Activated CD8-positive, alpha-beta T cell treated with anti-CD3 and anti-CD28 coated beads for 36 hours (primary cell): Measurements from ENCODE around the gene SCLT1. TPM values are rescaled to one million over a fixed set of nuclear protein-coding genes. Genes with fewer than 3 reads are reported as not detected.

Source experiments
- ATAC-seq: fragments of 200-7000 bp; cut with Tn5 transposase; one replicate; pipeline ENCODE4 v1.10.0; 2021; ENCODE audit warnings: mild to moderate bottlenecking, moderate library complexity
- CTCF ChIA-PET: fragments of 350-600 bp; sonication (Branson Sonifier 250); formaldehyde crosslinking; loops from one replicate; lab custom pipeline; 2021; ENCODE audit warnings: antibody characterized with exemption; lab: Charles Lee
- POLR2A ChIA-PET: fragments of 350-600 bp; sonication (Branson Sonifier 250); formaldehyde crosslinking; loops from one replicate; lab custom pipeline; 2021; ENCODE audit warnings: antibody characterized with exemption; lab: Charles Lee
- DNase-seq: peaks from one replicate; pipeline ENCODE4 v3.0.0-alpha.2; 2020
- H3K27ac Mint-ChIP-seq: one replicate; pipeline ENCODE4 v1.8.0; 2021; ENCODE audit warnings: mild to moderate bottlenecking, mixed read lengths
- H3K27me3 Mint-ChIP-seq: one replicate; pipeline ENCODE4 v1.8.0; 2021; ENCODE audit warnings: mixed read lengths
- H3K36me3 Mint-ChIP-seq: one replicate; pipeline ENCODE4 v1.8.0; 2021; ENCODE audit warnings: low read depth, mixed read lengths
- H3K4me1 Mint-ChIP-seq: one replicate; pipeline ENCODE4 v1.8.0; 2021; ENCODE audit warnings: low read depth, mixed read lengths
- H3K4me3 Mint-ChIP-seq: one replicate; pipeline ENCODE4 v1.8.0; 2021; ENCODE audit warnings: mild to moderate bottlenecking, moderate library complexity, mixed read lengths
- H3K9me3 Mint-ChIP-seq: one replicate; pipeline ENCODE4 v1.8.0; 2021; ENCODE audit warnings: mixed read lengths
- intact Hi-C: fragments of 100-400 bp; cut with micrococcal nuclease; formaldehyde crosslinking; loops from one replicate; pipeline ENCODE4 v1.10.0; 2022
- total RNA-seq, 2 experiments: library from RNA; stranded (reverse); gene quantifications; one replicate each; pipeline ENCODE4 v1.2.3, GENCODE V29; 2021
- TF ChIP-seq, protein P1 (sequence below): fragments of 200-600 bp; IDR thresholded peaks from one replicate; pipeline ENCODE4 v1.8.0; 2022; ENCODE audit warnings: antibody characterized with exemption, mild to moderate bottlenecking

Gene SCLT1
- total RNA-seq, 2 experiments from 2014 or later = 18.5 to 19.7 TPM

DNA sequence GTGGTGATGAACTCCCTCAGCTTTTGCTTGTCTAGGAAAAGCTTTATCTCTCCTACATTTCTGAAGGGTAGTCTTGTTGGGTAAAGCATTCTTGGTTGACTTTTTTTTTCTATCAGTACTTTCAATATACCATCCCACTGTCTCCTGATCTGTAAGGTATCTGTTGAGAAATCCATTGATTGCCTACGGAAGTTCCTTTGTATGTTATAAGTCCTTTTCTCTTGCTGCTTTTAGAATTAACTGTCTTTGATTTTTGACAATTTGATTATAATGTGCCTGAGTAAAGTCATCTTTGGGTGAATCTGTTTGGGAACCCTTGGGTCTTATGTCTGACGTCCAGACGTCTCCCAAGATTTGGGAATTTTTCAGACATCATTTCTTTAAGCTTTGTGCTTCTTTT is 30.8 kb downstream of the SCLT1 start:
- peaks cover 53% of the 10 kb centered on the region for H3K9me3 Mint-ChIP-seq
- no peak overlapping the region for H3K4me3 Mint-ChIP-seq
- DNase-seq (no peak), ATAC-seq (no peak)
- peaks cover 55% of the 10 kb centered on the region for H3K36me3 Mint-ChIP-seq
- no peaks in the 10 kb centered on the region for H3K4me1 Mint-ChIP-seq
- ChIA-PET POLR2A (interaction anchor here (1.2 to 1.3 kb wide), 2 partner anchors 30 to 250 kb away, joined by 3 read pairs; partner anchors contain the start of gene SCLT1), CTCF (no interaction called here)
- H3K27me3 Mint-ChIP-seq = no peaks in the 10 kb centered on the region
- intact Hi-C loops = no loop called here
- TF ChIP-seq, protein P1, sequence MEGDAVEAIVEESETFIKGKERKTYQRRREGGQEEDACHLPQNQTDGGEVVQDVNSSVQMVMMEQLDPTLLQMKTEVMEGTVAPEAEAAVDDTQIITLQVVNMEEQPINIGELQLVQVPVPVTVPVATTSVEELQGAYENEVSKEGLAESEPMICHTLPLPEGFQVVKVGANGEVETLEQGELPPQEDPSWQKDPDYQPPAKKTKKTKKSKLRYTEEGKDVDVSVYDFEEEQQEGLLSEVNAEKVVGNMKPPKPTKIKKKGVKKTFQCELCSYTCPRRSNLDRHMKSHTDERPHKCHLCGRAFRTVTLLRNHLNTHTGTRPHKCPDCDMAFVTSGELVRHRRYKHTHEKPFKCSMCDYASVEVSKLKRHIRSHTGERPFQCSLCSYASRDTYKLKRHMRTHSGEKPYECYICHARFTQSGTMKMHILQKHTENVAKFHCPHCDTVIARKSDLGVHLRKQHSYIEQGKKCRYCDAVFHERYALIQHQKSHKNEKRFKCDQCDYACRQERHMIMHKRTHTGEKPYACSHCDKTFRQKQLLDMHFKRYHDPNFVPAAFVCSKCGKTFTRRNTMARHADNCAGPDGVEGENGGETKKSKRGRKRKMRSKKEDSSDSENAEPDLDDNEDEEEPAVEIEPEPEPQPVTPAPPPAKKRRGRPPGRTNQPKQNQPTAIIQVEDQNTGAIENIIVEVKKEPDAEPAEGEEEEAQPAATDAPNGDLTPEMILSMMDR = no peak
- no peak overlapping the region for H3K27ac Mint-ChIP-seq

DNA sequence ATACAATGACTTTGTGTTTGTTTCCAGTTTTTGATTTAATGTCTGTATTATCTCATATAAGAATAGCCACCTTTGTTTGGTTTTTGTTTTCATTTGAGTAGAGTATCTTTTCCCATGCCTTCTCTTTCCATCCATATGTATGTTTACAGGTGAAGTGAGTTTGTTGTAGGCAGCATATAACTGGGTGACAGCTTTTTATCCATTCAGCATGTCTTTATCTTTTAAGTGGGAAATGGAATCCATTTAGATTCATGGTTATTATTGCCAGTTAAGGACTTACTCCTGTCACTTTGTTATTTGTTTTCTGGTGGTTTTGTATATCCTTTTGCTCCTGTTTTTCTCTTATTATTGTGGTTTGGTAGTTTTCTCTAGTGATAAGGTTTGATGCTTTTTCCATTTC is 34.3 kb downstream of the SCLT1 start:
- Mint-ChIP-seq H3K4me3 (no peak overlapping the region), H3K36me3 (peaks cover 62% of the 10 kb centered on the region)

DNA sequence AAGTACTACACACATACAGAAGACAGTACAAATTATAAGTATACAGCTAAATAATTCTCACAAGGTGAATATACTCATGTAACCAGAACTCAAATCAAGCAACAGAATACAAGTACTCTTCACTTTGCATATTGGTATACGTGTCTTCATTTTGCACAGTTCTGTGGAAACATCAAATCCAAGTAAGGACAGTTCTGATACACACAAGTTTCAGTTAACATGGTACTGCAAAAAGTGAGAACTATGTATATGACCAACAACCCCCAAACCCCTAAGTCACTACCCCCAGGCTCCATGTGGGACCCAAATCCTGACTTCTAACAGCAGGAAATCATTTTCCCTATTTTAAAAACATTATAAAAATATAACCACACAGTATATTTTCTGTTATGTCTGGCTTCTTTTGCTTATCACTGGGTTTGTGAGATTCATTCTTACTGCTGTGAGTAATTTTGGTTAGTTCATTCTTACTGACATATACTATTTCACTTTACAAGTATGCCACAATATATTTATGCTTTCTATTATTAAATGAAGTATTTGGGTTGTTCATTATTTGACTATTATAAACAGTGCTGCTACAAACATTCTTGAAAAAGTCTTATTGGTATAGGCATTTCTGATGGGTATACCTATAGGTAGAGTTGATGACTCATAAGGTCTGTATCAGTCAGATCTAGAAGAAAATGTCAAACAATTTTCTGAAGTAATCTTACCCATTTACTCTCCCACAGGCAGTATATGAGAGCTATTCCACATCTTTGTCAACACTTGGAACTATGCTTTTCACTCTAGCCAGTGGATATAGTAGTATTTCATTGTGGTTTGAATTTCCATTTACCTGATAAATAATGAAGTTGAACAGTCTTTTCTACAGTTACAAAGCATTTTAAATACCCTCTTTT is 47.0 kb downstream of the SCLT1 start:
- ChIA-PET POLR2A (no interaction called here), CTCF (no interaction called here)
- H3K36me3 Mint-ChIP-seq = peaks cover 5% of the 10 kb centered on the region
- peaks cover 9% of the 10 kb centered on the region for H3K4me1 Mint-ChIP-seq
- ATAC-seq (peak; percentile 68), DNase-seq (no peak)
- intact Hi-C loops = no loop called here
- TF ChIP-seq, protein P1 = no peak
- H3K4me3 Mint-ChIP-seq = no peak overlapping the region
- H3K27me3 Mint-ChIP-seq = no peaks in the 10 kb centered on the region
- peaks cover 10% of the 10 kb centered on the region for H3K9me3 Mint-ChIP-seq
- H3K27ac Mint-ChIP-seq = no peak overlapping the region

More for the DNA sequence above, 34.3 kb downstream of the SCLT1 start:
- no peaks in the 10 kb centered on the region for H3K27me3 Mint-ChIP-seq
- peaks cover 66% of the 10 kb centered on the region for H3K9me3 Mint-ChIP-seq
- ChIA-PET CTCF (no interaction called here), POLR2A (no interaction called here)
- no peaks in the 10 kb centered on the region for H3K4me1 Mint-ChIP-seq
- intact Hi-C loops = no loop called here
- TF ChIP-seq, protein P1 = no peak
- no peak overlapping the region for H3K27ac Mint-ChIP-seq
- DNase-seq = no peak
- no peak for ATAC-seq

DNA sequence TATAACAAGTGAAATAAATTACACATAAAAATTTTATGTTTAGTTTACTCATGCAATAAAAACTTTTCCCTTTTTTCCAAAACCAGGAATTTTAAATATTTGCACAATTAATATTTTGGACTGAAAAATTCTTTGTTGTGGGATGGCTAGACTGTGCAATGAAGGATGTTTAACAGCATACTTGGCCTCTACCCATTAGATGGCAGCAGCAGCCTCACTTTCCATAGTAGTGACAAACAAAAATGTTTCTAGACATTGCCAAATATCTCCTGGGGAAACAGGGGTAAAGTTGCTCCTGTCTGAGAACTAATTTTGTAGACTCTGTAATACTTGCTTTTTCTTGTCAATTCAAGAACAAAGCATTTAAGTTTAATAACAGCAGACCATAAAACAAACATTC is 49.8 kb downstream of the SCLT1 start:
- TF ChIP-seq, protein P1 = no peak
- H3K4me1 Mint-ChIP-seq = peaks cover 9% of the 10 kb centered on the region
- intact Hi-C loops = no loop called here
- no peaks in the 10 kb centered on the region for H3K27me3 Mint-ChIP-seq
- ATAC-seq (no peak), DNase-seq (peak; percentile 13)
- no peak overlapping the region for H3K27ac Mint-ChIP-seq
- H3K9me3 Mint-ChIP-seq = no peaks in the 10 kb centered on the region
- POLR2A ChIA-PET = no interaction called here
- H3K4me3 Mint-ChIP-seq = no peak overlapping the region
- CTCF ChIA-PET = interaction anchor here (0.6 to 1.3 kb wide), 2 partner anchors 8 to 52 kb away, joined by 3 read pairs; no protein-coding TSS in a partner anchor
- peaks cover 7% of the 10 kb centered on the region for H3K36me3 Mint-ChIP-seq

DNA sequence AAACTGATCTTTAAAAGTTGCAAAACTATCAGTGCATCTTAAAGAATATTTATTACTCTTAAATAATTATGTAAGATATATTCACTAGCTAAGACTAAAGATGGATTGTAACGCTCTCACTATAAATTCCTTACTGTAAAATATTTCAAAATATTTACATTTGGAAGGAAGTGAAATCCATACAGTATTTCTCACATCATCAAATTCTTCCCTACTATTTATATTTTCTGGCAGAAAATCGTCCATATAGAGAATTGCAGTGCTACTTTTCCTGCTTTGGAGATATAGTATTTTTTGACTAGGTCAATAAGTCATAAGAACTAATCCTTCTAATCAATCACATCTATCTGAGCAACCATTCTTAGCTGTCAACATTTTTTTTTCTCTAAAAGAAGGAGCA is 52.9 kb downstream of the SCLT1 start:
- H3K4me1 Mint-ChIP-seq = no peaks in the 10 kb centered on the region
- ChIA-PET POLR2A (no interaction called here), CTCF (no interaction called here)
- intact Hi-C loops = no loop called here
- H3K36me3 Mint-ChIP-seq = peaks cover 7% of the 10 kb centered on the region
- DNase-seq (no peak), ATAC-seq (no peak)
- H3K9me3 Mint-ChIP-seq = no peaks in the 10 kb centered on the region
- H3K27ac Mint-ChIP-seq = no peak overlapping the region
- no peak overlapping the region for H3K4me3 Mint-ChIP-seq
- H3K27me3 Mint-ChIP-seq = no peaks in the 10 kb centered on the region
- TF ChIP-seq, protein P1 = no peak
